ENCODE data around the gene ZFYVE9. TPM values are rescaled to one million over a fixed set of nuclear protein-coding genes. Genes with fewer than 3 reads are reported as not detected.

The ZFYVE9 gene
- total and polyA plus RNA-seq, 2 of the 13 experiments (the other 11 are each of a cell fraction or from before 2014, with no cell fraction given), result 9.2 to 19.8 TPM

GRCh38 chr1:52141513-52142219, at the start of gene ZFYVE9 (continued):
- TF ChIP-seq ZNF329 (CRISPR knock-in tag; IDR thresholded peaks at IDR 0.05; ENCODE audit: low read depth) (peak; percentile 65; the same call in 1 of the 2 replicates), DR1 (CRISPR knock-in tag; IDR thresholded peaks at IDR 0.05) (0 out of 2 replicates have a peak, but pooled peaks have one; percentile 9), ZFP82 (CRISPR knock-in tag; IDR thresholded peaks at IDR 0.05; ENCODE audit: borderline replicate concordance) (peak; percentile 72; the same call in 1 of the 2 replicates), ZMYM4 (CRISPR knock-in tag; IDR thresholded peaks at IDR 0.05) (peak; percentile 85), RAD21 (CRISPR knock-in tag; IDR thresholded peaks at IDR 0.05) (peak; percentile 98), IRF2 (CRISPR knock-in tag; IDR thresholded peaks at IDR 0.05) (peak; percentile 27; the same call in 1 of the 2 replicates), ZNF451 (CRISPR knock-in tag; IDR thresholded peaks at IDR 0.05) (peak; percentile 65; the same call in 1 of the 2 replicates), ZNF543 (CRISPR knock-in tag; IDR thresholded peaks at IDR 0.05) (peak; percentile 28; the same call in 1 of the 2 replicates), POGZ (CRISPR knock-in tag; IDR thresholded peaks at IDR 0.05) (peak; percentile 4; the same call in 1 of the 2 replicates), ZNF235 (CRISPR knock-in tag; IDR thresholded peaks at IDR 0.05; ENCODE audit: borderline replicate concordance) (0 out of 2 replicates have a peak, but pooled peaks have one; percentile 7), ZNF18 (CRISPR knock-in tag; IDR thresholded peaks at IDR 0.05; ENCODE audit: insufficient replicate concordance) (peak; percentile 57), PAX8 (CRISPR knock-in tag; IDR thresholded peaks at IDR 0.05; ENCODE audit: borderline replicate concordance) (no peak), NONO (IDR thresholded peaks at IDR 0.05) (no peak), NONO (CRISPR knock-in tag; conservative IDR thresholded peaks at IDR 0.05) (peak; percentile 74), ZBTB38 (CRISPR knock-in tag; IDR thresholded peaks at IDR 0.05) (peak; percentile 72), TOE1 (CRISPR knock-in tag; IDR thresholded peaks at IDR 0.05) (peak; percentile 76; the same call in 1 of the 2 replicates), TAF1 (CRISPR knock-in tag; IDR thresholded peaks at IDR 0.05) (peak; percentile 36), DRAP1 (CRISPR knock-in tag; IDR thresholded peaks at IDR 0.05) (peak; percentile 21; the same call in 1 of the 2 replicates), ZNF780A (CRISPR knock-in tag; IDR thresholded peaks at IDR 0.05) (no peak), ZNF441 (CRISPR knock-in tag; IDR thresholded peaks at IDR 0.05; ENCODE audit: borderline replicate concordance) (peak; percentile 80)
- TF ChIP-seq, protein P1, sequence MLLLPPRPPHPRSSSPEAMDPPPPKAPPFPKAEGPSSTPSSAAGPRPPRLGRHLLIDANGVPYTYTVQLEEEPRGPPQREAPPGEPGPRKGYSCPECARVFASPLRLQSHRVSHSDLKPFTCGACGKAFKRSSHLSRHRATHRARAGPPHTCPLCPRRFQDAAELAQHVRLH (CRISPR knock-in tag; IDR thresholded peaks at IDR 0.05; ENCODE audit: borderline replicate concordance, low read depth), result no peak
- TF ChIP-seq, protein P2, sequence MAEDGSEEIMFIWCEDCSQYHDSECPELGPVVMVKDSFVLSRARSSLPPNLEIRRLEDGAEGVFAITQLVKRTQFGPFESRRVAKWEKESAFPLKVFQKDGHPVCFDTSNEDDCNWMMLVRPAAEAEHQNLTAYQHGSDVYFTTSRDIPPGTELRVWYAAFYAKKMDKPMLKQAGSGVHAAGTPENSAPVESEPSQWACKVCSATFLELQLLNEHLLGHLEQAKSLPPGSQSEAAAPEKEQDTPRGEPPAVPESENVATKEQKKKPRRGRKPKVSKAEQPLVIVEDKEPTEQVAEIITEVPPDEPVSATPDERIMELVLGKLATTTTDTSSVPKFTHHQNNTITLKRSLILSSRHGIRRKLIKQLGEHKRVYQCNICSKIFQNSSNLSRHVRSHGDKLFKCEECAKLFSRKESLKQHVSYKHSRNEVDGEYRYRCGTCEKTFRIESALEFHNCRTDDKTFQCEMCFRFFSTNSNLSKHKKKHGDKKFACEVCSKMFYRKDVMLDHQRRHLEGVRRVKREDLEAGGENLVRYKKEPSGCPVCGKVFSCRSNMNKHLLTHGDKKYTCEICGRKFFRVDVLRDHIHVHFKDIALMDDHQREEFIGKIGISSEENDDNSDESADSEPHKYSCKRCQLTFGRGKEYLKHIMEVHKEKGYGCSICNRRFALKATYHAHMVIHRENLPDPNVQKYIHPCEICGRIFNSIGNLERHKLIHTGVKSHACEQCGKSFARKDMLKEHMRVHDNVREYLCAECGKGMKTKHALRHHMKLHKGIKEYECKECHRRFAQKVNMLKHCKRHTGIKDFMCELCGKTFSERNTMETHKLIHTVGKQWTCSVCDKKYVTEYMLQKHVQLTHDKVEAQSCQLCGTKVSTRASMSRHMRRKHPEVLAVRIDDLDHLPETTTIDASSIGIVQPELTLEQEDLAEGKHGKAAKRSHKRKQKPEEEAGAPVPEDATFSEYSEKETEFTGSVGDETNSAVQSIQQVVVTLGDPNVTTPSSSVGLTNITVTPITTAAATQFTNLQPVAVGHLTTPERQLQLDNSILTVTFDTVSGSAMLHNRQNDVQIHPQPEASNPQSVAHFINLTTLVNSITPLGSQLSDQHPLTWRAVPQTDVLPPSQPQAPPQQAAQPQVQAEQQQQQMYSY (CRISPR knock-in tag; IDR thresholded peaks at IDR 0.05), result peak; percentile 61; the same call in 1 of the 2 replicates

All from HepG2 (cell line).